MCF 10A (cell line): ENCODE results near the gene SMG6. TPM values are rescaled to one million over a fixed set of nuclear protein-coding genes. Genes with fewer than 3 reads are reported as not detected.

Experiments used
- BruUV-seq: library from RNA; stranded (reverse); fragments of 400-500 nt; replicated peaks from 2 replicates; lab custom pipeline; 2021; lab: Mats Ljungman, UMichigan
- CTCF ChIA-PET: fragments of 300-600 bp; sonication (Branson Sonifier 250); formaldehyde crosslinking; extraction: SDS; loops from one replicate; lab custom pipeline; 2021; ENCODE audit warnings: antibody characterized with exemption, inconsistent platforms; lab: Yijun Ruan, JAX
- POLR2A ChIA-PET: fragments of 300-600, 350-650 bp; sonication (Branson Sonifier 250); formaldehyde crosslinking; extraction: SDS; loops from one replicate; lab custom pipeline; 2020; ENCODE audit warnings: antibody characterized with exemption, inconsistent platforms; lab: Yijun Ruan, JAX
- DNase-seq: peaks from one replicate; pipeline ENCODE4 v3.0.0-alpha.2; 2018; ENCODE audit not compliant: unreplicated experiment
- H3K27ac Mint-ChIP-seq: one replicate; pipeline ENCODE4 v1.8.0; 2022; ENCODE audit warnings: mild to moderate bottlenecking, low read depth, mixed read lengths; ENCODE audit not compliant: unreplicated experiment
- H3K27me3 Mint-ChIP-seq: one replicate; pipeline ENCODE4 v1.8.0; 2022; ENCODE audit warnings: mixed read lengths; ENCODE audit not compliant: insufficient read depth, unreplicated experiment
- H3K36me3 Mint-ChIP-seq: one replicate; pipeline ENCODE4 v1.8.0; 2022; ENCODE audit warnings: mild to moderate bottlenecking, moderate library complexity, mixed read lengths; ENCODE audit not compliant: insufficient read depth, unreplicated experiment
- H3K4me1 Mint-ChIP-seq: one replicate; pipeline ENCODE4 v1.8.0; 2022; ENCODE audit warnings: mixed read lengths; ENCODE audit not compliant: insufficient read depth, unreplicated experiment
- H3K4me3 Mint-ChIP-seq: one replicate; pipeline ENCODE4 v1.8.0; 2022; ENCODE audit warnings: mild to moderate bottlenecking, moderate library complexity, mixed read lengths; ENCODE audit not compliant: unreplicated experiment
- H3K9me3 Mint-ChIP-seq: one replicate; pipeline ENCODE4 v1.8.0; 2022; ENCODE audit warnings: mixed read lengths; ENCODE audit not compliant: unreplicated experiment
- CTCF ChIP-seq: fragments of 200-600 bp; IDR thresholded peaks from one replicate; pipeline ENCODE4 v1.8.0; 2022; ENCODE audit warnings: antibody characterized with exemption, mild to moderate bottlenecking; ENCODE audit not compliant: unreplicated experiment
- intact Hi-C: fragments of 100-400 bp; cut with micrococcal nuclease; formaldehyde crosslinking; loops from 2 replicates; pipeline ENCODE4 v1.14.1; 2022
- total RNA-seq: library from RNA; stranded (reverse); gene quantifications from 2 replicates; pipeline ENCODE4 v1.2.3, GENCODE V29; 2022

SMG6 gene
- total RNA-seq, 1 experiment from 2014 or later = 17.0 TPM

GRCh38 chr17:2085648-2085949 lies 218.0 kb downstream of the SMG6 start:
- H3K27me3 Mint-ChIP-seq = no peaks in the 10 kb centered on the region
- no peak overlapping the region for H3K4me3 Mint-ChIP-seq
- intact Hi-C loops = no loop called here
- no peaks in the 10 kb centered on the region for H3K9me3 Mint-ChIP-seq
- TF ChIP-seq CTCF = no peak
- peaks cover 16% of the 10 kb centered on the region for H3K36me3 Mint-ChIP-seq
- no peak for DNase-seq
- CTCF ChIA-PET = no interaction called here
- no peak overlapping the region for H3K27ac Mint-ChIP-seq
- no TSS peak for BruUV-seq
- peaks cover 20% of the 10 kb centered on the region for H3K4me1 Mint-ChIP-seq
- POLR2A ChIA-PET = no interaction called here

- ChIA-PET CTCF (interaction anchor here (0.5 to 1.4 kb wide), 4 partner anchors 9 to 160 kb away, joined by 3 to 4 read pairs (median 3); no protein-coding TSS in a partner anchor), POLR2A (interaction anchor here (0.9 to 1.3 kb wide), 2 partner anchors 46 to 153 kb away, joined by 3 to 4 read pairs; no protein-coding TSS in a partner anchor)
- Mint-ChIP-seq H3K27ac (peak overlapping the region; percentile 6), H3K36me3 (peaks cover 20% of the 10 kb centered on the region), H3K4me1 (peaks cover 20% of the 10 kb centered on the region), H3K4me3 (no peak overlapping the region), H3K9me3 (no peaks in the 10 kb centered on the region), H3K27me3 (no peaks in the 10 kb centered on the region)
- BruUV-seq = no TSS peak
- intact Hi-C loops = no loop called here
- DNase-seq = peak; percentile 33
- TF ChIP-seq CTCF = no peak
Measured at GRCh38 chr17:2084766-2085647, 218.6 kb downstream of the SMG6 start.

- ChIA-PET CTCF (interaction anchor here (0.6 to 1.4 kb wide), 3 partner anchors 8 to 161 kb away, joined by 3 to 4 read pairs (median 3); no protein-coding TSS in a partner anchor), POLR2A (interaction anchor here (0.6 to 1.3 kb wide), 3 partner anchors 47 to 176 kb away, joined by 3 to 4 read pairs (median 3); no protein-coding TSS in a partner anchor)
- DNase-seq = peak; percentile 34
- peaks cover 28% of the 10 kb centered on the region for H3K36me3 Mint-ChIP-seq
- H3K9me3 Mint-ChIP-seq = no peaks in the 10 kb centered on the region
- intact Hi-C loops = no loop called here
- peak overlapping the region; percentile 6 for H3K27ac Mint-ChIP-seq
- no peak overlapping the region for H3K4me3 Mint-ChIP-seq
- no peaks in the 10 kb centered on the region for H3K27me3 Mint-ChIP-seq
- no peak for TF ChIP-seq CTCF
- peaks cover 20% of the 10 kb centered on the region for H3K4me1 Mint-ChIP-seq
- BruUV-seq = no TSS peak
Measured at GRCh38 chr17:2084036-2084765, 219.4 kb downstream of the SMG6 start.

GRCh38 chr17:2083613-2084035 lies 220.0 kb downstream of the SMG6 start:
- Mint-ChIP-seq H3K4me3 (no peak overlapping the region), H3K9me3 (no peaks in the 10 kb centered on the region), H3K27ac (no peak overlapping the region), H3K4me1 (peaks cover 20% of the 10 kb centered on the region), H3K27me3 (no peaks in the 10 kb centered on the region), H3K36me3 (peaks cover 29% of the 10 kb centered on the region)
- no peak for DNase-seq
- ChIA-PET POLR2A (interaction anchor here (0.6 to 1.4 kb wide), 2 partner anchors 75 to 176 kb away, joined by 3 to 5 read pairs; no protein-coding TSS in a partner anchor), CTCF (interaction anchor here (1.4 kb wide), 1 partner anchor 161 kb away, joined by 4 read pairs; no protein-coding TSS in a partner anchor)
- no TSS peak for BruUV-seq
- intact Hi-C loops = no loop called here
- TF ChIP-seq CTCF = no peak
